HS-27A (cell line): ENCODE measurements around the gene ATP6AP1.

ENCODE experiments used
- DNase-seq: peaks from one replicate; pipeline ENCODE4 v3.0.0-alpha.2; 2012; ENCODE audit warnings: low read depth, missing footprints

The ATP6AP1 gene

GRCh38 chrX:154430479-154430878 is 2.0 kb downstream of the ATP6AP1 start:
- no peak for DNase-seq

GRCh38 chrX:154430916-154431315 is 2.4 kb downstream of the ATP6AP1 start:
- no peak for DNase-seq

- DNase-seq, result no peak
These were observed 2.9 kb downstream of the ATP6AP1 start for GRCh38 chrX:154431341-154431740.

- DNase-seq, result no peak
These were observed 3.7 kb downstream of the ATP6AP1 start for GRCh38 chrX:154432210-154432609.

- no peak for DNase-seq
These were observed 5.1 kb downstream of the ATP6AP1 start for GRCh38 chrX:154433605-154434004.

- DNase-seq, result no peak
These were observed 6.1 kb downstream of the ATP6AP1 start for GRCh38 chrX:154434394-154435168.

- DNase-seq, result no peak
These were observed 6.8 kb downstream of the ATP6AP1 start for GRCh38 chrX:154435171-154435733.

- DNase-seq, result no peak
These were observed 8.0 kb downstream of the ATP6AP1 start for GRCh38 chrX:154436374-154436982.

- DNase-seq, result no peak
These were observed 8.7 kb downstream of the ATP6AP1 start, which contains the start of gene GDI1 for GRCh38 chrX:154436983-154437752. Gene GDI1, plus strand, starts transcription at chrX:154437154. Its CDS starts 101 bp downstream, at chrX:154437255.

- no peak for DNase-seq
These were observed 9.8 kb downstream of the ATP6AP1 start for GRCh38 chrX:154437971-154438893.

GRCh38 chrX:154439841-154440240 is 11.4 kb downstream of the ATP6AP1 start:
- DNase-seq, result no peak

GRCh38 chrX:154440623-154441357 is 12.3 kb downstream of the ATP6AP1 start:
- no peak for DNase-seq

- DNase-seq, result no peak
These were observed 13.1 kb downstream of the ATP6AP1 start for GRCh38 chrX:154441564-154441963.

GRCh38 chrX:154441984-154442707 is 13.7 kb downstream of the ATP6AP1 start:
- DNase-seq, result no peak

- DNase-seq, result no peak
These were observed 15.0 kb downstream of the ATP6AP1 start for GRCh38 chrX:154443479-154443910.

GRCh38 chrX:154443992-154444754 is 15.7 kb downstream of the ATP6AP1 start, which contains the start of gene FAM50A:
Gene FAM50A, plus strand, starts transcription at chrX:154444141. Its CDS starts 95 bp downstream, at chrX:154444236.
- no peak for DNase-seq

GRCh38 chrX:154444755-154445246 is 16.3 kb downstream of the ATP6AP1 start:
- DNase-seq, result no peak

- DNase-seq, result no peak
These were observed 17.3 kb downstream of the ATP6AP1 start for GRCh38 chrX:154445776-154446175.

GRCh38 chrX:154446430-154446829 is 18.0 kb downstream of the ATP6AP1 start:
- no peak for DNase-seq
